SK-N-SH (cell line): ENCODE data around the gene ADORA3. TPM values are rescaled to one million over a fixed set of nuclear protein-coding genes. Genes with fewer than 3 reads are reported as not detected.

Experiments
- CTCF ChIA-PET: fragments of 300-600, 350-600 bp; formaldehyde crosslinking; extraction: SDS; loops from one replicate; lab custom pipeline; 2021; lab: Yijun Ruan, JAX
- POLR2A ChIA-PET: fragments of 350-600 bp; sonication (Branson Sonifier 250); formaldehyde crosslinking; extraction: SDS; loops from one replicate; lab custom pipeline; 2020; ENCODE audit warnings: antibody characterized with exemption, inconsistent platforms; lab: Yijun Ruan, JAX
- DNase-seq: peaks from one replicate; pipeline ENCODE4 v3.0.0; 2012
- H2AFZ ChIP-seq: fragments of 200-600 bp; sonication (generic); 2 replicates; pipeline ENCODE4 v1.8.1; 2016; ENCODE audit warnings: antibody characterized with exemption, mild to moderate bottlenecking, low read depth
- H3F3A ChIP-seq: fragments of 200-600 bp; sonication (generic); replicated peaks from 2 replicates; pipeline ENCODE3; 2016; ENCODE audit warnings: antibody characterized with exemption, mild to moderate bottlenecking; ENCODE audit not compliant: insufficient read depth
- H3K27ac ChIP-seq, 2 experiments: fragments of 200-500 bp in 1 of 2; fragments of 200-600 bp in 1 of 2; sonication (Bioruptor generic) in 1 of 2; sonication (generic), shearing (Covaris generic) in 1 of 2; 2 replicates each; pipeline versions ENCODE4 v1.5.1 to v1.6.1; 2014 to 2016; ENCODE audit warnings: low read depth in 2 of 2, inconsistent platforms in 1 of 2, low read length in 1 of 2, mild to moderate bottlenecking in 1 of 2, mixed read lengths in 1 of 2
- H3K27me3 ChIP-seq: fragments of 200-600 bp; sonication (generic), shearing (Covaris generic); 2 replicates; pipeline ENCODE4 v1.6.1; 2016; ENCODE audit warnings: mixed run types; ENCODE audit not compliant: insufficient read depth
- H3K36me3 ChIP-seq, 2 experiments: fragments of 200-500 bp in 1 of 2; fragments of 200-600 bp in 1 of 2; sonication (Bioruptor generic) in 1 of 2; sonication (generic) in 1 of 2; replicated peaks in 1 of 2; 2 replicates each; pipeline versions ENCODE3 to v1.5.1; 2014 to 2016; ENCODE audit warnings: low read length in 1 of 2, mild to moderate bottlenecking in 1 of 2; ENCODE audit not compliant: insufficient read depth in 2 of 2, control insufficient read depth in 1 of 2
- H3K4me1 ChIP-seq, 2 experiments: fragments of 200-500 bp in 1 of 2; fragments of 200-600 bp in 1 of 2; sonication (Bioruptor generic) in 1 of 2; sonication (generic), shearing (Covaris generic) in 1 of 2; 2 replicates each; pipeline versions ENCODE4 v1.5.1 to v1.6.1; 2014 to 2016; ENCODE audit warnings: low read depth in 1 of 2, low read length in 1 of 2, mixed run types in 1 of 2; ENCODE audit not compliant: insufficient read depth in 2 of 2, control insufficient read depth in 1 of 2
- H3K4me2 ChIP-seq: fragments of 200-600 bp; sonication (generic), shearing (Covaris generic); 2 replicates; pipeline ENCODE4 v1.6.1; 2017; ENCODE audit warnings: mixed run types
- H3K4me3 ChIP-seq, 2 experiments: fragments of 200-500 bp in 1 of 2; fragments of 200-600 bp in 1 of 2; sonication (Bioruptor generic) in 1 of 2; sonication (generic), shearing (Covaris generic) in 1 of 2; 2 replicates each; pipeline versions ENCODE4 v1.5.1 to v1.8.1; 2014 to 2016; ENCODE audit warnings: low read depth in 2 of 2, inconsistent platforms in 1 of 2, low read length in 1 of 2, mild to moderate bottlenecking in 1 of 2, mixed read lengths in 1 of 2, moderate library complexity in 1 of 2
- H3K79me2 ChIP-seq: fragments of 200-600 bp; sonication (generic); 2 replicates; pipeline ENCODE4 v1.8.1; 2017; ENCODE audit warnings: mild to moderate bottlenecking; ENCODE audit not compliant: insufficient read depth
- H3K9ac ChIP-seq: fragments of 200-600 bp; sonication (generic); 2 replicates; pipeline ENCODE4 v1.6.1; 2017; ENCODE audit warnings: mixed run types
- H3K9me2 ChIP-seq: fragments of 200-600 bp; sonication (generic); 2 replicates; pipeline ENCODE4 v1.6.1; 2017; ENCODE audit warnings: mixed run types
- H3K9me3 ChIP-seq: fragments of 200-600 bp; sonication (generic); 2 replicates; pipeline ENCODE4 v1.6.1; 2017; ENCODE audit warnings: mixed run types, mild to moderate bottlenecking, moderate library complexity
- H4K20me1 ChIP-seq: fragments of 200-600 bp; sonication (generic); 2 replicates; pipeline ENCODE4 v1.6.1; 2017; ENCODE audit warnings: mild to moderate bottlenecking, mixed run types; ENCODE audit not compliant: insufficient read depth
- CTCF ChIP-seq: fragments of 200-600 bp; sonication (generic); IDR thresholded peaks from 2 replicates; pipeline ENCODE4 v1.6.1; 2017; ENCODE audit warnings: antibody characterized with exemption, mild to moderate bottlenecking, moderate library complexity
- ELF1 ChIP-seq: IDR thresholded peaks from 2 replicates; pipeline ENCODE4 v1.4.0; 2012
- FOSL2 ChIP-seq: IDR thresholded peaks from 2 replicates; pipeline ENCODE4 v1.4.0; 2012; ENCODE audit warnings: low read depth, mild to moderate bottlenecking, moderate library complexity, borderline replicate concordance
- FOXJ3 ChIP-seq: sonication (generic); formaldehyde crosslinking; IDR thresholded peaks from 2 replicates; pipeline ENCODE4 v1.5.1; 2020; ENCODE audit warnings: mild to moderate bottlenecking, missing genetic modification reagents
- IRF3 ChIP-seq: fragments of 150-350 bp; IDR thresholded peaks from 2 replicates; pipeline ENCODE4 v1.6.1; 2016; ENCODE audit warnings: mild to moderate bottlenecking, low read depth, low read length
- MEF2A ChIP-seq: IDR thresholded peaks from 2 replicates; pipeline ENCODE4 v1.4.0; 2012; ENCODE audit warnings: low read depth, borderline replicate concordance
- MXI1 ChIP-seq: IDR thresholded peaks from 2 replicates; pipeline ENCODE4 v1.6.1; 2012; ENCODE audit warnings: mild to moderate bottlenecking, low read depth, low read length, improper control_type of control experiment
- NFIC ChIP-seq: IDR thresholded peaks from 2 replicates; pipeline ENCODE4 v1.4.0; 2012; ENCODE audit warnings: borderline replicate concordance
- NRF1 ChIP-seq: IDR thresholded peaks from 2 replicates; pipeline ENCODE4 v1.6.1; 2012; ENCODE audit warnings: low read depth, mild to moderate bottlenecking, low read length
- PBX3 ChIP-seq: IDR thresholded peaks from 2 replicates; pipeline ENCODE4; 2012
- POLR2AphosphoS5 ChIP-seq: IDR thresholded peaks from 2 replicates; pipeline ENCODE4 v1.6.1; 2012; ENCODE audit warnings: low read depth, low read length
- RCOR1 ChIP-seq: fragments of 150-350 bp; IDR thresholded peaks from 2 replicates; pipeline ENCODE4 v1.6.1; 2017; ENCODE audit warnings: antibody characterized with exemption, low read length
- SIN3A ChIP-seq: IDR thresholded peaks from 2 replicates; pipeline ENCODE4 v1.6.1; 2012; ENCODE audit warnings: low read depth, mild to moderate bottlenecking, low read length, moderate library complexity, borderline replicate concordance
- SMC3 ChIP-seq: IDR thresholded peaks from 2 replicates; pipeline ENCODE4 v1.6.1; 2012; ENCODE audit warnings: low read depth, low read length, improper control_type of control experiment
- TAF1 ChIP-seq: IDR thresholded peaks from 2 replicates; pipeline ENCODE4 v1.6.1; 2012; ENCODE audit warnings: low read depth, mild to moderate bottlenecking, low read length, moderate library complexity, borderline replicate concordance
- ZBTB33 ChIP-seq: IDR thresholded peaks from 2 replicates; pipeline ENCODE4 v1.4.0; 2012; ENCODE audit warnings: low read depth, borderline replicate concordance
- WGBS: methylation state at CpG from one replicate; pipeline ENCODE4 v1.1.6; 2017; ENCODE audit warnings: low lambda C conversion rate; 5-methylcytosine and 5-hydroxymethylcytosine counted together
- polyA plus RNA-seq, 3 experiments: library from polyadenylated mRNA; depleted of rRNA; stranded (reverse); fragments of >200 nt; gene quantifications; 2 replicates each; pipeline ENCODE4 v1.2.3, GENCODE V29; 2012

Gene ADORA3
- polyA plus RNA-seq, 1 of the 3 experiments (the other 2 are of a cell fraction): not detected

GRCh38 chr1:111483876-111484275, 19.6 kb downstream of the ADORA3 start:
- Histone ChIP-seq H3K9me2 (no peaks in the 10 kb centered on the region), H3K4me1 (peaks cover 0 to 3% of the 10 kb centered on the region in 2 experiments; a peak in 1 of 4 replicates), H3K9ac (no peak overlapping the region), H4K20me1 (no peaks in the 10 kb centered on the region), H3K4me3 (no peak overlapping the region), H3K27me3 (no peaks in the 10 kb centered on the region), H3K79me2 (no peaks in the 10 kb centered on the region), H2AFZ (no peak overlapping the region), H3K4me2 (no peak overlapping the region), H3K36me3 (peaks cover 0 to 4% of the 10 kb centered on the region in 2 experiments), H3K27ac (no peak overlapping the region), H3K9me3 (no peaks in the 10 kb centered on the region), H3F3A (no peaks in the 10 kb centered on the region)
- WGBS: 56% methylated on average over 2 of the region's 2 CpGs
- ChIA-PET POLR2A (no interaction called here), CTCF (interaction anchor here (2.3 kb wide), 1 partner anchor 24 kb away, joined by 9 read pairs; no protein-coding TSS in a partner anchor)
- no peak for DNase-seq
- no peak for TF ChIP-seq SIN3A
- TF ChIP-seq ELF1: no peak
- no peak for TF ChIP-seq MEF2A
- TF ChIP-seq POLR2AphosphoS5: no peak
- no peak for TF ChIP-seq ZBTB33
- no peak for TF ChIP-seq NFIC
- no peak for TF ChIP-seq FOSL2
- TF ChIP-seq IRF3: no peak
- no peak for TF ChIP-seq MXI1
- no peak for TF ChIP-seq TAF1
- no peak for TF ChIP-seq RCOR1
- TF ChIP-seq SMC3: no peak
- no peak for TF ChIP-seq NRF1
- TF ChIP-seq PBX3: no peak
- no peak for TF ChIP-seq FOXJ3 (CRISPR knock-in tag)
- TF ChIP-seq CTCF: no peak
